HCT116 (cell line): Measurements from ENCODE around the gene EIF3F. TPM values are rescaled to one million over a fixed set of nuclear protein-coding genes. Genes with fewer than 3 reads are reported as not detected.

Source experiments
- ATAC-seq: fragments of 200-7000 bp; cut with Tn5 transposase; 2 replicates; pipeline ENCODE4 v1.9.1; 2020; ENCODE audit warnings: mild to moderate bottlenecking, moderate library complexity
- BruUV-seq: library from RNA; stranded (reverse); fragments of 400-500 nt; replicated peaks from 2 replicates; lab custom pipeline; 2021; lab: Mats Ljungman, UMichigan
- CTCF ChIA-PET: fragments of 300-600 bp; sonication (Branson Sonifier 250); formaldehyde crosslinking; loops from one replicate; lab custom pipeline; 2021; ENCODE audit warnings: antibody characterized with exemption; lab: Charles Lee
- POLR2A ChIA-PET: fragments of 300-600, 350-600 bp; sonication (Branson Sonifier 250); formaldehyde crosslinking; loops from one replicate; lab custom pipeline; 2021; ENCODE audit warnings: antibody characterized with exemption; lab: Charles Lee
- RAD21 ChIA-PET, 2 experiments: fragments of 300-600 bp; sonication (Branson Sonifier 250); formaldehyde crosslinking; loops; one replicate each; lab custom pipeline; 2023; ENCODE audit warnings: low total read pairs in 2 of 2; ENCODE audit not compliant: uncharacterized antibody in 2 of 2, unreplicated experiment in 2 of 2, low non-redundant PET in 1 of 2; lab: Charles Lee
- DNase-seq: peaks from one replicate; pipeline ENCODE4 v3.0.0-alpha.2; 2010; ENCODE audit warnings: low read depth, low spot score
- H2AFZ ChIP-seq: fragments of 200-600 bp; shearing (Covaris generic), sonication (generic); 2 replicates; pipeline ENCODE4 v1.6.1; 2017; ENCODE audit warnings: low read depth, mixed run types, mixed read lengths, antibody characterized with exemption, low read length; ENCODE audit not compliant: poor library complexity, severe bottlenecking
- H3K27ac ChIP-seq: 2 replicates; pipeline ENCODE4 v1.5.1; 2012; ENCODE audit warnings: low read depth, low read length
- H3K27me3 ChIP-seq: fragments of 200-600 bp; sonication (generic); 2 replicates; pipeline ENCODE4 v1.6.1; 2016; ENCODE audit warnings: mixed run types, low read length, mixed read lengths; ENCODE audit not compliant: insufficient read depth
- H3K36me3 ChIP-seq, 2 experiments: fragments of 200-500 bp in 1 of 2; fragments of 200-600 bp in 1 of 2; sonication (Bioruptor generic) in 1 of 2; sonication (generic) in 1 of 2; 2 replicates each; pipeline versions ENCODE4 v1.5.1 to v1.6.1; 2014 to 2016; ENCODE audit warnings: low read length in 2 of 2, inconsistent platforms in 1 of 2, mixed read lengths in 1 of 2, mixed run types in 1 of 2; ENCODE audit not compliant: insufficient read depth in 2 of 2, control insufficient read depth in 1 of 2
- H3K4me1 ChIP-seq, 2 experiments: fragments of 200-600 bp in 1 of 2; sonication (generic) in 1 of 2; 2 replicates each; pipeline versions ENCODE4 v1.5.1 to v1.6.1; 2012 to 2017; ENCODE audit warnings: low read length in 2 of 2, inconsistent platforms in 1 of 2, mild to moderate bottlenecking in 1 of 2, mixed read lengths in 1 of 2, mixed run types in 1 of 2, moderate library complexity in 1 of 2; ENCODE audit not compliant: insufficient read depth in 2 of 2, control insufficient read depth in 1 of 2
- H3K4me2 ChIP-seq: fragments of 200-600 bp; sonication (generic); 2 replicates; pipeline ENCODE4 v1.6.1; 2017; ENCODE audit warnings: mixed run types, low read length, mixed read lengths
- H3K4me3 ChIP-seq, 2 experiments: fragments of 200-600 bp in 1 of 2; sonication (generic) in 1 of 2; replicated peaks in 1 of 2; 2 replicates each; pipeline ENCODE4 v1.5.1; 2011 to 2016; ENCODE audit warnings: low read length in 2 of 2, control low read depth in 1 of 2, low read depth in 1 of 2, mild to moderate bottlenecking in 1 of 2, mixed read lengths in 1 of 2, mixed run types in 1 of 2
- H3K79me2 ChIP-seq: fragments of 200-600 bp; sonication (generic); 2 replicates; pipeline ENCODE4 v1.6.1; 2017; ENCODE audit warnings: mild to moderate bottlenecking, mixed run types, low read length, moderate library complexity, mixed read lengths; ENCODE audit not compliant: insufficient read depth
- H3K9ac ChIP-seq: fragments of 200-600 bp; sonication (generic); 2 replicates; pipeline ENCODE4 v1.6.1; 2016; ENCODE audit warnings: low read length, mixed read lengths
- H3K9me2 ChIP-seq: fragments of 200-600 bp; sonication (generic), shearing (Covaris generic); 2 replicates; pipeline ENCODE4 v1.6.1; 2017; ENCODE audit warnings: mixed run types, mild to moderate bottlenecking, moderate library complexity; ENCODE audit not compliant: insufficient read depth
- H3K9me3 ChIP-seq, 2 experiments: fragments of 200-500 bp in 1 of 2; fragments of 200-600 bp in 1 of 2; sonication (Bioruptor generic) in 1 of 2; sonication (generic) in 1 of 2; 2 replicates each; pipeline ENCODE4 v1.6.1; 2014 to 2017; ENCODE audit warnings: low read length in 2 of 2, mixed read lengths in 2 of 2, inconsistent platforms in 1 of 2, low read depth in 1 of 2, mild to moderate bottlenecking in 1 of 2, mixed run types in 1 of 2, moderate library complexity in 1 of 2; ENCODE audit not compliant: control insufficient read depth in 1 of 2, insufficient read depth in 1 of 2
- H4K20me1 ChIP-seq: fragments of 200-600 bp; sonication (generic), shearing (Covaris generic); 2 replicates; pipeline ENCODE4 v1.6.1; 2017; ENCODE audit warnings: mixed run types, mild to moderate bottlenecking, moderate library complexity; ENCODE audit not compliant: insufficient read depth
- EGR1 ChIP-seq: IDR thresholded peaks from 2 replicates; pipeline ENCODE4 v1.6.1; 2012; ENCODE audit warnings: low read depth
- SRF ChIP-seq: IDR thresholded peaks from 2 replicates; pipeline ENCODE4 v1.6.1; 2012; ENCODE audit warnings: low read depth
- intact Hi-C: fragments of 100-400 bp; cut with micrococcal nuclease; formaldehyde crosslinking; loops from 2 replicates; pipeline ENCODE4 v1.10.0; 2022
- total RNA-seq: library from RNA; stranded (reverse); gene quantifications from one replicate; pipeline ENCODE4 v1.2.1, GENCODE V29; 2021; ENCODE audit not compliant: unreplicated experiment
- TF ChIP-seq, protein P1 (sequence below): IDR thresholded peaks from 2 replicates; pipeline ENCODE4 v1.6.1; 2012; ENCODE audit warnings: low read depth

EIF3F gene
- total RNA-seq, 1 experiment from 2014 or later, result 313 TPM

DNA sequence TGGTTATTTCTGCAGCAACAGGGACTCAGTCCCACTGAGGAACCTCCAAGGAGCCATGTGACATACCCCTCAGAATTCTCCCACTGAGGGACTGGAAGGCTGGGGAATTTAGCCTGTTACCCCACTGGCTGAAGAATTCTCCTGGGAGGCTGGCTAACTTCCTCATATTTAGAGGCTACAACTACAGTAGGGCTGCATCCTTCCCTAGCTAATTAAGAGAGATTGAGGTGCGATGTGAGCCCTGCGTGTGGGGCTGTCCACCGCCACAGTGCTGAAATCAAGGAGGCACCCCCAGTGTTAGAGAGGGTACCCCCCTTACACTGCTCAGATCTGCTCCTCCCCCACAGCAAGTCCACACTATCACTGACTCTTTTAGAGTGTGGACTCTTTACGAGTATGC is 21.1 kb downstream of the EIF3F start:
- no peak for ATAC-seq
- intact Hi-C loops, result loop anchor here (5.0 kb wide), 1 partner anchor 559 kb away; no protein-coding TSS in a partner anchor

DNA sequence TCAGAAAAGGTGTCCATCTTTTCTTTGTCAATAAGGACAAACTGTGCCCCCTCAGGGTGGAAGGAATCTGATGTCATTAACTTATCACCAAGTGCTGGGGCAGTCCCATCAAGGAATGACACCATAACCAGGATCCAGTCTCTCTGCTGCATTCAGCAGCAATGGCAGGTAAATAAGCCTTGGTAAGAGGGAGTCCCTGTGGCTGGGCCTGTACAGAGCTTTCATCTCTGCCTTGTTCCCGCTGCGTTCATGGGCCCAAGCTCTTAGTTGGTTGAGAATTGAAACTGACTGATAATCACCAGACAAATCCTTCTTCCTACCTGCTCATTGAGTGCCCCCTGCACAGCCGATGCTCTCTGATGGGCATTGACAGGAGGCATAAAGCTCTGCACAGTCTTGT is 22.7 kb downstream of the EIF3F start:
- no TSS peak for BruUV-seq
- Histone ChIP-seq H3K4me3 (no peak overlapping the region), H3K36me3 (no peaks in the 10 kb centered on the region), H3K27me3 (peaks cover 11% of the 10 kb centered on the region; the same call in 1 of the 2 replicates), H3K4me1 (no peaks in the 10 kb centered on the region), H3K9me2 (no peaks in the 10 kb centered on the region), H3K9me3 (no peaks in the 10 kb centered on the region), H3K27ac (no peak overlapping the region), H3K4me2 (no peak overlapping the region), H2AFZ (no peak overlapping the region), H3K9ac (no peak overlapping the region), H4K20me1 (no peaks in the 10 kb centered on the region), H3K79me2 (no peaks in the 10 kb centered on the region)
- ChIA-PET CTCF (interaction anchor here (2.4 to 7.7 kb wide), 2 partner anchors 87 to 89 kb away, joined by 6 to 184 read pairs; no protein-coding TSS in a partner anchor), POLR2A (no interaction called here), RAD21 (interaction anchor here in 1 of 2 experiments (0.7 kb wide), 1 partner anchor 66 kb away, joined by 3 read pairs; no protein-coding TSS in a partner anchor)
- DNase-seq (no peak), ATAC-seq (no peak)
- no peak for TF ChIP-seq EGR1
- intact Hi-C loops, result loop anchor here (5.0 kb wide), 1 partner anchor 557 kb away; no protein-coding TSS in a partner anchor

More for the DNA sequence above, 21.1 kb downstream of the EIF3F start:
- H2AFZ ChIP-seq, result no peak overlapping the region
- H3K9me3 ChIP-seq, result no peaks in the 10 kb centered on the region
- ChIA-PET RAD21 (no interaction called here), POLR2A (no interaction called here), CTCF (interaction anchor here (3.6 to 7.7 kb wide), 2 partner anchors 82 to 89 kb away, joined by 121 to 184 read pairs; no protein-coding TSS in a partner anchor)
- TF ChIP-seq, protein P1, sequence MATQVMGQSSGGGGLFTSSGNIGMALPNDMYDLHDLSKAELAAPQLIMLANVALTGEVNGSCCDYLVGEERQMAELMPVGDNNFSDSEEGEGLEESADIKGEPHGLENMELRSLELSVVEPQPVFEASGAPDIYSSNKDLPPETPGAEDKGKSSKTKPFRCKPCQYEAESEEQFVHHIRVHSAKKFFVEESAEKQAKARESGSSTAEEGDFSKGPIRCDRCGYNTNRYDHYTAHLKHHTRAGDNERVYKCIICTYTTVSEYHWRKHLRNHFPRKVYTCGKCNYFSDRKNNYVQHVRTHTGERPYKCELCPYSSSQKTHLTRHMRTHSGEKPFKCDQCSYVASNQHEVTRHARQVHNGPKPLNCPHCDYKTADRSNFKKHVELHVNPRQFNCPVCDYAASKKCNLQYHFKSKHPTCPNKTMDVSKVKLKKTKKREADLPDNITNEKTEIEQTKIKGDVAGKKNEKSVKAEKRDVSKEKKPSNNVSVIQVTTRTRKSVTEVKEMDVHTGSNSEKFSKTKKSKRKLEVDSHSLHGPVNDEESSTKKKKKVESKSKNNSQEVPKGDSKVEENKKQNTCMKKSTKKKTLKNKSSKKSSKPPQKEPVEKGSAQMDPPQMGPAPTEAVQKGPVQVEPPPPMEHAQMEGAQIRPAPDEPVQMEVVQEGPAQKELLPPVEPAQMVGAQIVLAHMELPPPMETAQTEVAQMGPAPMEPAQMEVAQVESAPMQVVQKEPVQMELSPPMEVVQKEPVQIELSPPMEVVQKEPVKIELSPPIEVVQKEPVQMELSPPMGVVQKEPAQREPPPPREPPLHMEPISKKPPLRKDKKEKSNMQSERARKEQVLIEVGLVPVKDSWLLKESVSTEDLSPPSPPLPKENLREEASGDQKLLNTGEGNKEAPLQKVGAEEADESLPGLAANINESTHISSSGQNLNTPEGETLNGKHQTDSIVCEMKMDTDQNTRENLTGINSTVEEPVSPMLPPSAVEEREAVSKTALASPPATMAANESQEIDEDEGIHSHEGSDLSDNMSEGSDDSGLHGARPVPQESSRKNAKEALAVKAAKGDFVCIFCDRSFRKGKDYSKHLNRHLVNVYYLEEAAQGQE, result peak; percentile 51
- TF ChIP-seq SRF, result no peak
- no peaks in the 10 kb centered on the region for H3K9me2 ChIP-seq
- no peaks in the 10 kb centered on the region for H4K20me1 ChIP-seq
- H3K4me3 ChIP-seq, result no peak overlapping the region
- H3K9ac ChIP-seq, result no peak overlapping the region
- H3K27ac ChIP-seq, result no peak overlapping the region
- H3K79me2 ChIP-seq, result no peaks in the 10 kb centered on the region
- H3K4me1 ChIP-seq, result no peaks in the 10 kb centered on the region
- H3K27me3 ChIP-seq, result peaks cover 11% of the 10 kb centered on the region; the same call in 1 of the 2 replicates
- BruUV-seq, result no TSS peak
- no peaks in the 10 kb centered on the region for H3K36me3 ChIP-seq
- no peak for DNase-seq
- H3K4me2 ChIP-seq, result no peak overlapping the region
